KMS-11 (cell line): ENCODE data around the gene GLIS1.

Experiments
- H2AFZ ChIP-seq: fragments of 200-600 bp; sonication (generic); 2 replicates; pipeline ENCODE4 v1.6.1; 2016; ENCODE audit warnings: antibody characterized with exemption, mixed run types, low read depth
- H3K27ac ChIP-seq: fragments of 200-600 bp; sonication (generic); 2 replicates; pipeline ENCODE4 v1.6.1; 2016; ENCODE audit warnings: mild to moderate bottlenecking, mixed run types
- H3K27me3 ChIP-seq: fragments of 200-600 bp; sonication (generic); 2 replicates; pipeline ENCODE4 v1.6.1; 2017; ENCODE audit warnings: mild to moderate bottlenecking, low read depth, mixed run types, moderate library complexity; ENCODE audit not compliant: insufficient read depth
- H3K36me3 ChIP-seq: fragments of 200-600 bp; sonication (generic); 2 replicates; pipeline ENCODE4 v1.6.1; 2017; ENCODE audit warnings: mild to moderate bottlenecking, mixed run types; ENCODE audit not compliant: insufficient read depth
- H3K4me1 ChIP-seq: fragments of 200-600 bp; sonication (generic); 2 replicates; pipeline ENCODE4 v1.6.1; 2016; ENCODE audit warnings: mild to moderate bottlenecking, low read depth, mixed run types; ENCODE audit not compliant: poor library complexity, severe bottlenecking
- H3K4me2 ChIP-seq: fragments of 200-600 bp; sonication (generic); 2 replicates; pipeline ENCODE4 v1.7.0; 2016; ENCODE audit warnings: mild to moderate bottlenecking, mixed run types
- H3K4me3 ChIP-seq: fragments of 200-600 bp; sonication (generic); IDR thresholded peaks from 2 replicates; pipeline ENCODE4 v1.6.1; 2017; ENCODE audit warnings: low read depth, low read length, mixed read lengths; ENCODE audit not compliant: insufficient read depth
- H3K79me2 ChIP-seq: fragments of 200-600 bp; sonication (generic); 2 replicates; pipeline ENCODE4 v1.6.1; 2016; ENCODE audit warnings: low read depth, mixed run types; ENCODE audit not compliant: insufficient read depth
- H3K9ac ChIP-seq: fragments of 200-600 bp; sonication (generic); 2 replicates; pipeline ENCODE4 v1.6.1; 2016; ENCODE audit warnings: mild to moderate bottlenecking, mixed run types
- H4K20me1 ChIP-seq: fragments of 200-600 bp; sonication (generic); 2 replicates; pipeline ENCODE4 v1.6.1; 2016; ENCODE audit warnings: mild to moderate bottlenecking, mixed run types; ENCODE audit not compliant: insufficient read depth
- CTCF ChIP-seq: fragments of 200-600 bp; sonication (generic); conservative IDR thresholded peaks from 2 replicates; pipeline ENCODE4 v1.6.1; 2017; ENCODE audit warnings: low read depth, mild to moderate bottlenecking, antibody characterized with exemption, low read length, moderate library complexity, mixed read lengths

GLIS1 gene

GRCh38 chr1:53725238-53725689, 13.7 kb downstream of the GLIS1 start:
- Histone ChIP-seq H3K36me3 (no peaks in the 10 kb centered on the region), H3K4me1 (no peaks in the 10 kb centered on the region), H2AFZ (no peak overlapping the region), H3K27me3 (no peaks in the 10 kb centered on the region), H3K9ac (no peak overlapping the region), H3K27ac (no peak overlapping the region), H3K4me2 (no peak overlapping the region), H4K20me1 (no peaks in the 10 kb centered on the region), H3K4me3 (no peak overlapping the region), H3K79me2 (no peaks in the 10 kb centered on the region)
- TF ChIP-seq CTCF: no peak

- TF ChIP-seq CTCF: no peak
Observed at GRCh38 chr1:53722025-53722424, 16.9 kb downstream of the GLIS1 start.

GRCh38 chr1:53721088-53721487, 17.9 kb downstream of the GLIS1 start:
- no peak overlapping the region for H3K9ac ChIP-seq
- TF ChIP-seq CTCF: no peak
- no peaks in the 10 kb centered on the region for H3K36me3 ChIP-seq
- H4K20me1 ChIP-seq: no peaks in the 10 kb centered on the region
- no peaks in the 10 kb centered on the region for H3K79me2 ChIP-seq
- no peak overlapping the region for H3K4me3 ChIP-seq
- no peak overlapping the region for H2AFZ ChIP-seq
- H3K4me1 ChIP-seq: no peaks in the 10 kb centered on the region
- no peak overlapping the region for H3K27ac ChIP-seq
- no peaks in the 10 kb centered on the region for H3K27me3 ChIP-seq
- H3K4me2 ChIP-seq: no peak overlapping the region

More at GRCh38 chr1:53722025-53722424, 16.9 kb downstream of the GLIS1 start:
- H4K20me1 ChIP-seq: no peaks in the 10 kb centered on the region
- no peak overlapping the region for H3K4me3 ChIP-seq
- no peak overlapping the region for H2AFZ ChIP-seq
- no peaks in the 10 kb centered on the region for H3K4me1 ChIP-seq
- no peak overlapping the region for H3K4me2 ChIP-seq
- no peaks in the 10 kb centered on the region for H3K36me3 ChIP-seq
- H3K9ac ChIP-seq: no peak overlapping the region
- H3K27ac ChIP-seq: no peak overlapping the region
- H3K79me2 ChIP-seq: no peaks in the 10 kb centered on the region
- no peaks in the 10 kb centered on the region for H3K27me3 ChIP-seq

- no peak overlapping the region for H3K9ac ChIP-seq
- no peak overlapping the region for H3K4me2 ChIP-seq
- H3K36me3 ChIP-seq: no peaks in the 10 kb centered on the region
- no peaks in the 10 kb centered on the region for H3K4me1 ChIP-seq
- no peak for TF ChIP-seq CTCF
- H3K79me2 ChIP-seq: no peaks in the 10 kb centered on the region
- H2AFZ ChIP-seq: no peak overlapping the region
- H3K4me3 ChIP-seq: no peak overlapping the region
- H3K27ac ChIP-seq: no peak overlapping the region
- H4K20me1 ChIP-seq: no peaks in the 10 kb centered on the region
- H3K27me3 ChIP-seq: no peaks in the 10 kb centered on the region
Observed at GRCh38 chr1:53719469-53719868, 19.5 kb downstream of the GLIS1 start.
